Cardiac muscle cell (in vitro differentiated cells and primary cell): ENCODE measurements around the gene RNU5D-1. TPM values are rescaled to one million over a fixed set of nuclear protein-coding genes. Genes with fewer than 3 reads are reported as not detected.
"Not testable (repeated sequence)": the region's sequence is repeated elsewhere in the genome, so short reads cannot be mapped to it uniquely, and the experiment has no call there.

ENCODE experiments used
- DNase-seq, 2 donors: peaks; one replicate each; pipeline versions ENCODE4 v3.0.0 to v3.0.0-alpha.2; 2010 to 2017; ENCODE audit warnings: low read depth in 1 of 2, low spot score in 1 of 2
- H3K27ac ChIP-seq: fragments of 200-600 bp; sonication (generic); 2 replicates; pipeline ENCODE4 v1.5.1; 2016
- H3K27me3 ChIP-seq: fragments of 200-600 bp; sonication (generic); 2 replicates; pipeline ENCODE4 v1.6.0; 2016; ENCODE audit warnings: control low read depth
- H3K36me3 ChIP-seq: fragments of 200-600 bp; sonication (generic); 2 replicates; pipeline ENCODE4 v1.5.1; 2016; ENCODE audit warnings: control low read depth
- H3K4me1 ChIP-seq: fragments of 200-600 bp; sonication (generic); 2 replicates; pipeline ENCODE4 v1.8.1; 2017; ENCODE audit warnings: low read depth, mild to moderate bottlenecking, mixed run types
- H3K4me3 ChIP-seq: fragments of 200-600 bp; sonication (generic); 2 replicates; pipeline ENCODE4 v1.5.1; 2016; ENCODE audit warnings: mild to moderate bottlenecking
- H3K9me3 ChIP-seq: fragments of 200-600 bp; sonication (generic); 2 replicates; pipeline ENCODE4 v1.5.1; 2017; ENCODE audit warnings: low read depth, mild to moderate bottlenecking, control low read depth
- polyA plus RNA-seq: library from polyadenylated mRNA; unstranded; fragments of >200 nt; fragmentation: Nextera tagmentation; extraction: Ambion mirVana; gene quantifications from 2 replicates; pipeline ENCODE4 v1.2.1, GENCODE V29; 2016
- total RNA-seq: library from RNA; depleted of rRNA; stranded (reverse); fragments of >200 nt; gene quantifications from 2 replicates; pipeline ENCODE4 v1.2.3, GENCODE V29; 2016
- TF ChIP-seq, protein P1 (sequence below): IDR thresholded peaks from 2 replicates; pipeline ENCODE4 v1.5.1; 2012; ENCODE audit warnings: low read depth, mild to moderate bottlenecking, low read length

RNU5D-1 gene
- total and polyA plus RNA-seq, 2 experiments from 2014 or later: not detected

DNA sequence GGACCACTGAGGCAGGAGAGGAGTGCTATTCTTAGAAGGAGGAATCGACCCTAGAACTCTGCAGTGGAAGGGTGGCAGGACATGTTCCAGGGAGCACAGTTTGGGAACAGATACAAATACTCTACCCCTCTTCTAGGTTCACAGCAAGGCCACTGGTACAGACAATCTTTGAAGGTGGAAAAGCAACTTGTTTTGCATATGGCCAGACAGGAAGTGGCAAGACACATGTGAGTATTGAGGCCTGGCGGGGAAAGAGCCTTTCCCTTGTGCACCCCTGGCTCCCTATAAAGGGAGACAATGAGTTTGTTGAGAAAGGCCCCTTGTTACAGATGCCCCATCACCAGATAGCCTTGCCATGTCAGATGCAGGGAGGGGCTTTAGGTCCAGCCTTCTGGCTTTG, 26.4 kb upstream of the RNU5D-1 start:
- DNase-seq: no peak
- Histone ChIP-seq H3K9me3 (no peaks in the 10 kb centered on the region), H3K4me3 (no peak overlapping the region), H3K4me1 (no peaks in the 10 kb centered on the region), H3K36me3 (peaks cover 10% of the 10 kb centered on the region), H3K27ac (no peak overlapping the region), H3K27me3 (no peaks in the 10 kb centered on the region)
- TF ChIP-seq, protein P1, sequence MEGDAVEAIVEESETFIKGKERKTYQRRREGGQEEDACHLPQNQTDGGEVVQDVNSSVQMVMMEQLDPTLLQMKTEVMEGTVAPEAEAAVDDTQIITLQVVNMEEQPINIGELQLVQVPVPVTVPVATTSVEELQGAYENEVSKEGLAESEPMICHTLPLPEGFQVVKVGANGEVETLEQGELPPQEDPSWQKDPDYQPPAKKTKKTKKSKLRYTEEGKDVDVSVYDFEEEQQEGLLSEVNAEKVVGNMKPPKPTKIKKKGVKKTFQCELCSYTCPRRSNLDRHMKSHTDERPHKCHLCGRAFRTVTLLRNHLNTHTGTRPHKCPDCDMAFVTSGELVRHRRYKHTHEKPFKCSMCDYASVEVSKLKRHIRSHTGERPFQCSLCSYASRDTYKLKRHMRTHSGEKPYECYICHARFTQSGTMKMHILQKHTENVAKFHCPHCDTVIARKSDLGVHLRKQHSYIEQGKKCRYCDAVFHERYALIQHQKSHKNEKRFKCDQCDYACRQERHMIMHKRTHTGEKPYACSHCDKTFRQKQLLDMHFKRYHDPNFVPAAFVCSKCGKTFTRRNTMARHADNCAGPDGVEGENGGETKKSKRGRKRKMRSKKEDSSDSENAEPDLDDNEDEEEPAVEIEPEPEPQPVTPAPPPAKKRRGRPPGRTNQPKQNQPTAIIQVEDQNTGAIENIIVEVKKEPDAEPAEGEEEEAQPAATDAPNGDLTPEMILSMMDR: no peak

DNA sequence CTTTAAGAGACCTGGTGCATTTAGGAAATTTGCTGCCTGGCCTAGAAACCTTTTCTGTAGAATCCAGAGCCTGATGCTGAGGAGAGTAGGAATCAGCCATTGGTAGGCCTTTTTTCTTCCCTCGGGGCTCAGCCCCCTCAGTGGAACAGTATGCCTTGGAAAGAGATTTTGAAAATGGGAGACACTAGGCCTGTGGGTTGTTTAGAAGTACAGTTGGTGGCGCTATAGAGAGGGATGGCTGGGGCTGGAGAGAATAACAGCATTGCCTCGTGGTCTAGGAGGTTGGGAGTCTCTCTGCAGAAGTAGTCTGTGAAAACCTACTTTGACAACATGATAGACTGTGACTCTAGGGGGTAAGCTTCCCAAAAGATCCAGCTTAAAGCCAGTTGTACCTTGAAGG, 16.9 kb upstream of the RNU5D-1 start:
- TF ChIP-seq, protein P1: no peak
- Histone ChIP-seq H3K4me3 (no peak overlapping the region), H3K27me3 (no peaks in the 10 kb centered on the region), H3K9me3 (no peaks in the 10 kb centered on the region), H3K27ac (no peak overlapping the region), H3K36me3 (peaks cover 7% of the 10 kb centered on the region), H3K4me1 (no peaks in the 10 kb centered on the region)
- no peak for DNase-seq

DNA sequence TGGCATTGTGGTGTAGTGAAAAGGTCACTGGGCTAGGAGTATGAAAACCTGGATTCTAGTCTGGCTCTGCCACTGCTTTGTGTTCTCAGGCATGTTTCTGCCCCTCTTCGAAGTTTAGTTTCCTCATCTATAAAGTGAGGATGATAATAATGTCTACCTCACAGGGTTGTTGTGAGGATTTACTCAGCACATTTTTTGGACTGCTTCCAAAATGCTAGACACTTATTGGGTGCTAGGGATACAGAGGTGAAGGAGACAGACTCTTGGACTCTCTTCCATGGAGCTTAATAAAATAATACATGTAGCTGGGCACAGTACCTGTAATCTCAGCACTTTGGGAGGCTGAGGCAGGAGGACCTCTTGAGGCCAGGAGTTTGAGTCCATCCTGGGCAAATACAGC, 12.2 kb upstream of the RNU5D-1 start:
- Histone ChIP-seq H3K4me3 (no peak overlapping the region), H3K36me3 (peaks cover 3% of the 10 kb centered on the region), H3K4me1 (no peaks in the 10 kb centered on the region), H3K27me3 (no peaks in the 10 kb centered on the region), H3K27ac (no peak overlapping the region), H3K9me3 (no peaks in the 10 kb centered on the region)
- DNase-seq: no peak
- TF ChIP-seq, protein P1: no peak

DNA sequence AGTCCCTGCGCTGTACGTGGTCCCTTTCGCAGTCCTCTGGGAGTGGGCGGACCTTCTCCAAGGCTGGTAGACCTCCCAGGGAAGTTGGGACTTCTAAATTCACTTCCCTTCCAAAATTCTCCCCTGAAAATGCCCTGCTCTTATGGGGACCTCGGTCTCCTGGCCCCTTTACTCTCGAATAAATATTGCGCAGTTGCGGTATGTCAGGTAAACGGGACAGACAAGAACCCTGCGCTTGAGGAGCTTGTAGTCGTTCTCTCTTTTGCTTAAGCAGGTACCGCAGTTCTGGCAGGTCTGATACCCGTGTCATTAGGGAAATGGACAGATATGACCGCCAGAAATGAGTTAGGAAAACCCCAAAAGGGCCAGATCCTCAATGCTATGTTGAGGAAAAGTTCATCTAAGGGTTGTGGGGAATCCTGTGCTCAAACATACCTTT, 9.2 kb upstream of the RNU5D-1 start:
- Histone ChIP-seq H3K27ac (peak overlapping the region; percentile 63), H3K9me3 (no peaks in the 10 kb centered on the region), H3K4me3 (peak overlapping the region; percentile 67), H3K36me3 (no peaks in the 10 kb centered on the region), H3K27me3 (no peaks in the 10 kb centered on the region), H3K4me1 (no peaks in the 10 kb centered on the region)
- TF ChIP-seq, protein P1: no peak
- no peak for DNase-seq

GRCh38 chr1:44739307-44740178, 8.6 kb upstream of the RNU5D-1 start, which contains the start of gene KIF2C:
Gene KIF2C (plus strand): TSS chr1:44739837. CDS start chr1:44739933, 96 bp downstream.
- TF ChIP-seq, protein P1: no peak
- DNase-seq: peak; percentile 97 to 99
- Histone ChIP-seq H3K4me3 (peak within 1 kb of the TSS; percentile 67), H3K36me3 (no peaks in the 10 kb centered on the region), H3K4me1 (no peaks in the 10 kb centered on the region), H3K27ac (peak within 1 kb of the TSS; percentile 80), H3K9me3 (no peaks in the 10 kb centered on the region), H3K27me3 (no peaks in the 10 kb centered on the region)

- H3K27me3 ChIP-seq, H3K9me3 ChIP-seq, DNase-seq, H3K36me3 ChIP-seq, H3K4me1 ChIP-seq: not testable (repeated sequence)
- Histone ChIP-seq H3K4me3 (peak overlapping the region; percentile 67), H3K27ac (peak overlapping the region; percentile 80)
Observed at GRCh38 chr1:44738953-44739306, 8.0 kb upstream of the RNU5D-1 start.
